Stomach (tissue), 9 donors: Measurements from ENCODE around the gene SPO11. TPM values are rescaled to one million over a fixed set of nuclear protein-coding genes. Genes with fewer than 3 reads are reported as not detected.
"Not testable (repeated sequence)": the region's sequence is repeated elsewhere in the genome, so short reads cannot be mapped to it uniquely, and the experiment has no call there.

Source experiments
- DNase-seq, 2 donors: peaks; one replicate each; pipeline versions ENCODE4 v3.0.0 to v3.0.0-alpha.2; 2013 to 2019
- H3K27ac ChIP-seq, 5 donors: fragments of 200-600 bp in 4 of 5; sonication (generic) in 4 of 5; one replicate each; pipeline ENCODE4 v1.5.1; 2013 to 2019; ENCODE audit warnings: mild to moderate bottlenecking in 1 of 5, moderate library complexity in 1 of 5
- H3K27me3 ChIP-seq, 3 donors: fragments of 200-600 bp; sonication (generic); one replicate each; pipeline ENCODE4 v1.5.1; 2017 to 2019; ENCODE audit warnings: mixed run types in 1 of 3
- H3K36me3 ChIP-seq, 4 donors: fragments of 200-600 bp; sonication (generic); 1 replicate in 3 of 4; 2 replicates in 1 of 4; pipeline ENCODE4 v1.5.1; 2016 to 2019
- H3K4me1 ChIP-seq, 4 donors: fragments of 200-600 bp; sonication (generic); one replicate each; pipeline ENCODE4 v1.5.1; 2016 to 2019
- H3K4me3 ChIP-seq, 4 donors: fragments of 200-600 bp; sonication (generic) in 3 of 4; one replicate each; pipeline ENCODE4 v1.5.1; 2016 to 2019; ENCODE audit warnings: mild to moderate bottlenecking in 1 of 4
- H3K9me3 ChIP-seq, 4 donors: fragments of 200-600 bp; sonication (generic); one replicate each; pipeline ENCODE4 v1.5.1; 2016 to 2019
- EP300 ChIP-seq: sonication (generic); formaldehyde crosslinking; IDR thresholded peaks from one replicate; pipeline ENCODE4 v1.6.1; 2017; ENCODE audit warnings: antibody characterized with exemption
- POLR2A ChIP-seq, 4 donors: fragments of 450-650 bp; IDR thresholded peaks; one replicate each; pipeline ENCODE4 v1.6.1; 2016; ENCODE audit warnings: antibody characterized with exemption in 4 of 4, control low read depth in 2 of 4, mild to moderate bottlenecking in 1 of 4, moderate library complexity in 1 of 4
- WGBS, 5 donors: extraction: QIAGEN DNeasy Blood & Tissue Kit in 3 of 5; methylation state at CpG; one replicate each; pipeline versions ENCODE4 v1.1.5 to v1.1.7; 2013 to 2018; 5-methylcytosine and 5-hydroxymethylcytosine counted together
- intact Hi-C: fragments of 100-400 bp; cut with DNase I; formaldehyde crosslinking; loops from one replicate; pipeline ENCODE4 v1.15.1; 2023; ENCODE audit warnings: low total_unique reads
- polyA plus RNA-seq, 3 donors: library from polyadenylated mRNA; stranded (reverse); fragments of 200-250 nt; gene quantifications; one replicate each; pipeline ENCODE4 v1.2.3, GENCODE V29; 2013
- total RNA-seq, 5 donors: library from RNA; depleted of rRNA; stranded (reverse); fragments of >200 nt; gene quantifications; one replicate each; pipeline versions ENCODE4 v1.1.0 to v1.2.3, GENCODE V29; 2014 to 2016
- TF ChIP-seq, protein P1 (sequence below), 7 experiments: fragments of 450-650 bp in 4 of 7; fragments of 200-600 bp in 3 of 7; sonication (generic) in 3 of 7; IDR thresholded peaks; one replicate each; pipeline ENCODE4 v1.5.1; 2016 to 2019; ENCODE audit warnings: antibody characterized with exemption in 7 of 7, control low read depth in 2 of 7, mild to moderate bottlenecking in 1 of 7
- donor health status: healthy with polysubstance abuse.
- donor health status: Bipolar disorder and iron deficiency.
- donor health status: healthy.

SPO11 gene
- total and polyA plus RNA-seq, 8 donors = not detected

DNA sequence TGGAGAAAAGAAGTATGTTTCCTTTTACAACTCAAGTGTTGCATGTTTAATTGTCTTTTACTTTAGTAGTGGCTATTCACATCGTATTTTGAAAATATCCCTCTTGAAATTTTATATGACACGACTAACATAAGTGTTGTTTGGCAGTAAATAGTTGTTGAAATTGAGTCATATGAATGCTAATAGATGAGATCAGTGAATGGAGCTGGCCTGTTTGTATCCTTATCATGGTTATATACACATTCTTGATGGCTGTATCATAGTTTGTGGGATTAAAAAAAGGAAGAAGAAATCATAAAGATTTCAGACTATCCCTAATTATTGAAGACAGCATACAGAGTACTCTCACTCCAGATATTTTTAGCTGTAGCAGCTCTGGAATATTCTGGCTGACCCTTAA lies 13.2 kb downstream of the SPO11 start:
- intact Hi-C loops = no loop called here
- Histone ChIP-seq H3K27me3 (peaks cover 0 to 33% (median 2%) of the 10 kb centered on the region in 3 donors), H3K36me3 (no peaks in the 10 kb centered on the region), H3K4me1 (no peaks in the 10 kb centered on the region), H3K4me3 (no peak overlapping the region), H3K9me3 (no peaks in the 10 kb centered on the region), H3K27ac (no peak overlapping the region)
- TF ChIP-seq, protein P1, sequence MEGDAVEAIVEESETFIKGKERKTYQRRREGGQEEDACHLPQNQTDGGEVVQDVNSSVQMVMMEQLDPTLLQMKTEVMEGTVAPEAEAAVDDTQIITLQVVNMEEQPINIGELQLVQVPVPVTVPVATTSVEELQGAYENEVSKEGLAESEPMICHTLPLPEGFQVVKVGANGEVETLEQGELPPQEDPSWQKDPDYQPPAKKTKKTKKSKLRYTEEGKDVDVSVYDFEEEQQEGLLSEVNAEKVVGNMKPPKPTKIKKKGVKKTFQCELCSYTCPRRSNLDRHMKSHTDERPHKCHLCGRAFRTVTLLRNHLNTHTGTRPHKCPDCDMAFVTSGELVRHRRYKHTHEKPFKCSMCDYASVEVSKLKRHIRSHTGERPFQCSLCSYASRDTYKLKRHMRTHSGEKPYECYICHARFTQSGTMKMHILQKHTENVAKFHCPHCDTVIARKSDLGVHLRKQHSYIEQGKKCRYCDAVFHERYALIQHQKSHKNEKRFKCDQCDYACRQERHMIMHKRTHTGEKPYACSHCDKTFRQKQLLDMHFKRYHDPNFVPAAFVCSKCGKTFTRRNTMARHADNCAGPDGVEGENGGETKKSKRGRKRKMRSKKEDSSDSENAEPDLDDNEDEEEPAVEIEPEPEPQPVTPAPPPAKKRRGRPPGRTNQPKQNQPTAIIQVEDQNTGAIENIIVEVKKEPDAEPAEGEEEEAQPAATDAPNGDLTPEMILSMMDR (IDR thresholded peaks at IDR 0.05) = no peak
- DNase-seq = no peak
- WGBS, 5 donors = 38 to 55% (median 51%) methylated on average over 2 of the region's 2 CpGs

DNA sequence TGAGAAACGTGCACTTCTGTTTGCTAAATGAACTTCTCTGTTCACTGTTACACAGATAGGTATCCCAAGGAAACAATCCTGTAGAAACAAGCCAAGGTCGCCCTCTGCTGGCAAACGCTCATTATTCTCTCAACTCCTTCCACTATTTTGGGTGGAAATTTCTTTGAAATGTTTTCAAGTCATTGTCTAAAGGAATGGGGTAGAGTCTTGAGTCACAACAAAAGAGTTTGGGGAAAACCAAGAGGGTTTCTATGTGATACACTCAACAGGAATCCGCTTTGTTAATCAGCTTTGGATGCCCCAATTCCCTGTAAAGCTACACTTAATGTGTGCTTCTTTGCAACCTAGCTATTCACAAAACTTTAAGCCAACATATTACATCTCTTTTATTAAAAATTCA lies 16.9 kb downstream of the SPO11 start:
- no peak for TF ChIP-seq POLR2A (IDR thresholded peaks at IDR 0.05)
- TF ChIP-seq, protein P1 (IDR thresholded peaks at IDR 0.05) = peak in 5 of 7 experiments; percentile 36 to 75 (median 66)
- WGBS, 5 donors = 0 to 2% (median 1%) methylated on average over 4 of the region's 4 CpGs
- intact Hi-C loops = loop anchor here (5.0 kb wide), 1 partner anchor 254 kb away; no protein-coding TSS in a partner anchor
- no peaks in the 10 kb centered on the region for H3K9me3 ChIP-seq
- peaks cover 0 to 30% (median 0%) of the 10 kb centered on the region in 3 donors for H3K27me3 ChIP-seq
- peaks cover 0 to 4% (median 2%) of the 10 kb centered on the region in 4 donors for H3K4me1 ChIP-seq
- no peaks in the 10 kb centered on the region for H3K36me3 ChIP-seq
- no peak overlapping the region for H3K4me3 ChIP-seq
- H3K27ac ChIP-seq = no peak overlapping the region
- peak; percentile 79 to 88 for DNase-seq

DNA sequence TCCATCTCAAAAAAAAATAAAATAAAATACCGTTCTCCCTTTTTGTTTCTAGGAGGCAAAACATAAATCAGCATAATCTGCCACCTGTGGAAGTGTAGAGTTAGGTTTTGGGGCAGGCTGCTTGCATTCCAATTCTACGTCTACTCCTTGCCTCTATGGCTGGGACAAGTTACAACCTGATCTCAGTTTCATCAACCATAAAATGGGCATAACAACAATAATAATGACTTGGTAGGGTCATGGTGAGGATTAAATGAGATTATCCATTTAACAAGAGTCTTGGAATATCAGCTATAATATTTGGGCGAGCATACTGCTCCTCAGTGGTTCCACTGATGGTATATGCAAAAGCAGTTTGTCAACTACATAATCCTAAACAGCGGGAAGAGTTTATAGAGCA lies 17.8 kb downstream of the SPO11 start:
- H3K4me3 ChIP-seq = no peak overlapping the region
- no peak for DNase-seq
- TF ChIP-seq EP300 = no peak
- intact Hi-C loops = loop anchor here (5.0 kb wide), 1 partner anchor 255 kb away; no protein-coding TSS in a partner anchor
- peaks cover 0 to 30% (median 0%) of the 10 kb centered on the region in 3 donors for H3K27me3 ChIP-seq
- WGBS, 5 donors = 70 to 83% (median 80%) methylated on average over 4 of the region's 4 CpGs
- peaks cover 8 to 13% (median 11%) of the 10 kb centered on the region in 4 donors for H3K4me1 ChIP-seq
- no peaks in the 10 kb centered on the region for H3K9me3 ChIP-seq
- no peak overlapping the region for H3K27ac ChIP-seq
- H3K36me3 ChIP-seq = no peaks in the 10 kb centered on the region

GRCh38 chr20:57348200-57348921 lies 18.8 kb downstream of the SPO11 start:
- intact Hi-C loops = loop anchor here (5.0 kb wide), 1 partner anchor 256 kb away; no protein-coding TSS in a partner anchor

GRCh38 chr20:57348922-57349574 lies 19.4 kb downstream of the SPO11 start:
- H3K9me3 ChIP-seq, DNase-seq, H3K27ac ChIP-seq, H3K4me3 ChIP-seq: not testable (repeated sequence)
- peaks cover 13 to 22% (median 17%) of the 10 kb centered on the region in 4 donors for H3K4me1 ChIP-seq
- WGBS, 5 donors = 87 to 92% (median 88%) methylated on average over 21 of the region's 21 CpGs
- H3K36me3 ChIP-seq = peaks cover 0 to 11% (median under 1%) of the 10 kb centered on the region in 4 donors
- H3K27me3 ChIP-seq = peaks cover 0 to 30% (median 0%) of the 10 kb centered on the region in 3 donors
- intact Hi-C loops = loop anchor here (5.0 kb wide), 1 partner anchor 257 kb away; no protein-coding TSS in a partner anchor

More at GRCh38 chr20:57348200-57348921, 18.8 kb downstream of the SPO11 start:
- H3K27ac ChIP-seq, H3K4me3 ChIP-seq, H3K9me3 ChIP-seq, DNase-seq, H3K36me3 ChIP-seq: not testable (repeated sequence)
- Histone ChIP-seq H3K4me1 (peaks cover 13 to 21% (median 17%) of the 10 kb centered on the region in 4 donors), H3K27me3 (peaks cover 0 to 30% (median 0%) of the 10 kb centered on the region in 3 donors)
- WGBS, 5 donors = 71 to 93% (median 80%) methylated on average over 9 to 40 of the region's 47 CpGs
